GM20431 (cell line): ENCODE measurements around the gene ZCWPW2.

Source experiments
- in situ Hi-C: fragments of 300-500 bp; cut with MseI, MboI; formaldehyde crosslinking; loops from one replicate; pipeline ENCODE4 v1.15.0; 2020; ENCODE audit warnings: low sequenced_read_pairs; ENCODE audit not compliant: unreplicated experiment

The ZCWPW2 gene

GRCh38 chr3:28347374-28348264, 902 bp upstream of the ZCWPW2 start:
- in situ Hi-C loops = no loop called here

- in situ Hi-C loops = no loop called here
Observed at GRCh38 chr3:28348265-28348628, 274 bp upstream of the ZCWPW2 start.

- in situ Hi-C loops = no loop called here
Observed at GRCh38 chr3:28349469-28350000, 1.0 kb downstream of the ZCWPW2 start.

- in situ Hi-C loops = no loop called here
Observed at GRCh38 chr3:28376424-28376823, 27.9 kb downstream of the ZCWPW2 start.

- in situ Hi-C loops = no loop called here
Observed at GRCh38 chr3:28386049-28386448, 37.5 kb downstream of the ZCWPW2 start.

GRCh38 chr3:28388978-28389377, 40.5 kb downstream of the ZCWPW2 start:
- in situ Hi-C loops = no loop called here

GRCh38 chr3:28399206-28399605, 50.7 kb downstream of the ZCWPW2 start:
- in situ Hi-C loops = no loop called here

GRCh38 chr3:28406241-28406640, 57.7 kb downstream of the ZCWPW2 start:
- in situ Hi-C loops = no loop called here

- in situ Hi-C loops = no loop called here
Observed at GRCh38 chr3:28449398-28449797, 100.9 kb downstream of the ZCWPW2 start.

- in situ Hi-C loops = no loop called here
Observed at GRCh38 chr3:28462866-28463265, 114.3 kb downstream of the ZCWPW2 start.

GRCh38 chr3:28467414-28467813, 118.9 kb downstream of the ZCWPW2 start:
- in situ Hi-C loops = no loop called here

GRCh38 chr3:28476194-28476593, 127.7 kb downstream of the ZCWPW2 start:
- in situ Hi-C loops = no loop called here

- in situ Hi-C loops = no loop called here
Observed at GRCh38 chr3:28476764-28477163, 128.2 kb downstream of the ZCWPW2 start.

- in situ Hi-C loops = no loop called here
Observed at GRCh38 chr3:28485164-28485563, 136.6 kb downstream of the ZCWPW2 start.

GRCh38 chr3:28495301-28495700, 146.8 kb downstream of the ZCWPW2 start:
- in situ Hi-C loops = no loop called here

GRCh38 chr3:28502397-28502937, 153.9 kb downstream of the ZCWPW2 start:
- in situ Hi-C loops = no loop called here

GRCh38 chr3:28504976-28505375, 156.5 kb downstream of the ZCWPW2 start:
- in situ Hi-C loops = no loop called here

- in situ Hi-C loops = no loop called here
Observed at GRCh38 chr3:28521663-28522062, 173.1 kb downstream of the ZCWPW2 start.

- in situ Hi-C loops = no loop called here
Observed at GRCh38 chr3:28542351-28542750, 193.8 kb downstream of the ZCWPW2 start.

- in situ Hi-C loops = no loop called here
Observed at GRCh38 chr3:28544236-28544635, 195.7 kb downstream of the ZCWPW2 start.

GRCh38 chr3:28544831-28545230, 196.3 kb downstream of the ZCWPW2 start:
- in situ Hi-C loops = no loop called here

- in situ Hi-C loops = no loop called here
Observed at GRCh38 chr3:28547677-28548076, 199.2 kb downstream of the ZCWPW2 start.
